Heart left ventricle (tissue), 16 donors: ENCODE results near the gene DAB2IP. TPM values are rescaled to one million over a fixed set of nuclear protein-coding genes. Genes with fewer than 3 reads are reported as not detected.

Source experiments
- ATAC-seq, 4 donors: fragments of 200-7000 bp; cut with Tn5 transposase; one replicate each; pipeline ENCODE4 v1.9.1; 2020 to 2022; ENCODE audit warnings: moderate library complexity in 4 of 4, mild to moderate bottlenecking in 3 of 4, moderate number of reproducible peaks in 1 of 4
- DNase-seq, 5 donors: peaks; one replicate each; pipeline ENCODE4 v3.0.0-alpha.2; 2020
- H3K27ac ChIP-seq, 12 donors: fragments of 200-600 bp; sonication (generic) in 4 of 12; one replicate each; pipeline versions ENCODE4 v1.5.0 to v1.8.0; 2016 to 2022; ENCODE audit warnings: mild to moderate bottlenecking in 2 of 12
- H3K27me3 ChIP-seq, 9 donors: fragments of 200-600 bp; sonication (generic) in 2 of 9; one replicate each; pipeline versions ENCODE4 v1.5.1 to v1.8.0; 2016 to 2022; ENCODE audit warnings: mild to moderate bottlenecking in 3 of 9
- H3K36me3 ChIP-seq, 9 donors: fragments of 200-600 bp; sonication (generic) in 2 of 9; one replicate each; pipeline versions ENCODE4 v1.5.0 to v1.8.0; 2018 to 2022; ENCODE audit warnings: mild to moderate bottlenecking in 2 of 9
- H3K4me1 ChIP-seq, 12 donors: fragments of 200-600 bp; sonication (generic) in 4 of 12; one replicate each; pipeline versions ENCODE4 v1.5.0 to v1.8.0; 2016 to 2022; ENCODE audit warnings: mild to moderate bottlenecking in 3 of 12
- H3K4me3 ChIP-seq, 12 donors: fragments of 200-600 bp; sonication (generic) in 4 of 12; one replicate each; pipeline versions ENCODE4 v1.5.0 to v1.8.0; 2017 to 2022; ENCODE audit warnings: mild to moderate bottlenecking in 9 of 12, moderate library complexity in 4 of 12
- H3K9me3 ChIP-seq, 12 donors: fragments of 200-600 bp; sonication (generic) in 4 of 12; one replicate each; pipeline versions ENCODE4 v1.5.0 to v1.8.0; 2016 to 2022; ENCODE audit warnings: mild to moderate bottlenecking in 1 of 12
- CTCF ChIP-seq, 12 donors: fragments of 200-600 bp; sonication (generic) in 4 of 12; IDR thresholded peaks; one replicate each; pipeline versions ENCODE4 v1.5.0 to v1.8.0; 2018 to 2022; ENCODE audit warnings: antibody characterized with exemption in 12 of 12, mild to moderate bottlenecking in 5 of 12
- POLR2A ChIP-seq, 2 donors: fragments of 450-650 bp; IDR thresholded peaks; one replicate each; pipeline ENCODE4 v1.6.1; 2017; ENCODE audit warnings: antibody characterized with exemption in 2 of 2, mild to moderate bottlenecking in 2 of 2, moderate library complexity in 2 of 2
- WGBS, 4 donors: extraction: QIAGEN DNeasy Blood & Tissue Kit in 2 of 4; methylation state at CpG; one replicate each; pipeline versions ENCODE4 v1.1.5 to v1.1.7; 2013 to 2018; 5-methylcytosine and 5-hydroxymethylcytosine counted together
- intact Hi-C, 10 donors: fragments of 100-400 bp; cut with DNase I; formaldehyde crosslinking; loops; one replicate each; pipeline versions ENCODE4 v1.11.1 to v1.14.2; 2022
- polyA plus RNA-seq, 2 donors: library from polyadenylated mRNA; stranded (reverse); fragments of 200-250 nt; gene quantifications; one replicate each; pipeline ENCODE4 v1.2.3, GENCODE V29; 2013
- total RNA-seq, 9 donors: library from RNA; depleted of rRNA in 2 of 9; stranded (reverse); fragments of >200 nt in 2 of 9; fragmentation: NEBNext Ultra II Directional in 3 of 9; extraction: Animal tissue kit (Norgen Biotek cat#: 25700) in 3 of 9; gene quantifications; one replicate each; pipeline versions ENCODE4 v1.1.0 to v1.2.4, GENCODE V29; 2016 to 2023
- donor health status: ischemic (EF 13 %, LVEDD 7.1; RV severe dilation, severe dysfunction).
- donor health status: healthy with polysubstance abuse.
- donor health status: DM: no; HTN: yes; CAD: no.
- donor health status: DM: no; HTN: no; CAD: no.
- donor health status: ischemic (EF 25% LVEDD 6.9; RV normal size, moderate dysfunction).
- donor health status: ischemic (EF 25% LVEDD 5.7; RV mildly dilated, moderate dysfunction).
- donor health status: healthy.
- donor health status: DM: yes; HTN: yes; CAD: no.
- donor health status: ischemic (EF 35%, LVEDD 5.7; RV mildly dilated, moderate dysfunction).
- donor health status: nonischemic (EF 11% LVEDD 7.7; RV severe dilation, severe dysfunction).
- donor health status: DM: yes; HTN: yes; CAD: no.
- donor health status: PGD.
- donor health status: ischemic (EF 29% LVEDD 5.4; RV normal size, mild dysfunction).
- donor health status: nonischemic (EF 23%, LVEDD 6.1; RV moderate dilation, normal function).

The DAB2IP gene
- total and polyA plus RNA-seq, 11 donors = 30.9 to 103 (median 52.6) TPM

GRCh38 chr9:121774715-121775613 lies 123.5 kb downstream of the DAB2IP start:
- DNase-seq (peak; percentile 6 to 51 (median 16)), ATAC-seq (no peak)
- intact Hi-C loops = loop anchor here in 1 of 10 donors (5.0 kb wide), 1 partner anchor 87 kb away; no protein-coding TSS in a partner anchor
- H3K27ac ChIP-seq = peak overlapping the region in 1 of 12 donors; percentile 77
- H3K4me3 ChIP-seq = no peak overlapping the region
- H3K9me3 ChIP-seq = peaks cover 0 to 5% (median 0%) of the 10 kb centered on the region in 12 donors
- no peak for TF ChIP-seq CTCF (IDR thresholded peaks at IDR 0.05)
- no peak for TF ChIP-seq POLR2A (IDR thresholded peaks at IDR 0.05)
- no peaks in the 10 kb centered on the region for H3K27me3 ChIP-seq
- peaks cover 6 to 86% (median 69%) of the 10 kb centered on the region in 9 donors for H3K36me3 ChIP-seq
- WGBS, 4 donors = 89 to 93% (median 91%) methylated on average over 25 to 26 of the region's 26 CpGs
- H3K4me1 ChIP-seq = peaks cover 0 to 75% (median 24%) of the 10 kb centered on the region in 12 donors

GRCh38 chr9:121776001-121776738 lies 124.7 kb downstream of the DAB2IP start:
- H3K36me3 ChIP-seq = peaks cover 6 to 86% (median 66%) of the 10 kb centered on the region in 9 donors
- ATAC-seq = no peak
- TF ChIP-seq CTCF (IDR thresholded peaks at IDR 0.05) (no peak), POLR2A (IDR thresholded peaks at IDR 0.05) (no peak)
- WGBS, 4 donors = 95 to 97% (median 96%) methylated on average over 18 to 23 of the region's 23 CpGs
- H3K4me3 ChIP-seq = no peak overlapping the region
- H3K4me1 ChIP-seq = peaks cover 0 to 75% (median 29%) of the 10 kb centered on the region in 12 donors
- DNase-seq = peak in 4 of 5 donors; percentile 6 to 48 (median 18)
- intact Hi-C loops = loop anchor here in 2 of 10 donors (1.0 to 5.0 kb wide), 2 partner anchors 12 to 86 kb away; no protein-coding TSS in a partner anchor
- H3K27ac ChIP-seq = peak overlapping the region in 1 of 12 donors; percentile 28
- peaks cover 0 to 5% (median 0%) of the 10 kb centered on the region in 12 donors for H3K9me3 ChIP-seq
- no peaks in the 10 kb centered on the region for H3K27me3 ChIP-seq

- ATAC-seq (no peak), DNase-seq (peak in 1 of 5 donors; percentile 5)
- intact Hi-C loops = loop anchor here in 2 of 10 donors (1.0 to 5.0 kb wide), 2 partner anchors 11 to 85 kb away; no protein-coding TSS in a partner anchor
- Histone ChIP-seq H3K9me3 (peaks cover 0 to 5% (median 0%) of the 10 kb centered on the region in 12 donors), H3K27ac (peak overlapping the region in 2 of 12 donors; percentile 69 to 76), H3K27me3 (no peaks in the 10 kb centered on the region), H3K4me1 (peaks cover 0 to 67% (median 24%) of the 10 kb centered on the region in 12 donors), H3K36me3 (peaks cover 11 to 86% (median 67%) of the 10 kb centered on the region in 9 donors), H3K4me3 (no peak overlapping the region)
- TF ChIP-seq CTCF (IDR thresholded peaks at IDR 0.05) = no peak
- TF ChIP-seq POLR2A (IDR thresholded peaks at IDR 0.05) = no peak
- WGBS, 4 donors = 85 to 92% (median 88%) methylated on average over 8 of the region's 8 CpGs
Measured at GRCh38 chr9:121776739-121777637, 125.6 kb downstream of the DAB2IP start.
